ENCODE measurements around the gene DHFR. TPM values are rescaled to one million over a fixed set of nuclear protein-coding genes. Genes with fewer than 3 reads are reported as not detected.

DHFR gene
- total RNA-seq, 1 experiment from 2014 or later = 72.2 TPM

- Histone ChIP-seq H3K56ac (ENCODE audit: insufficient read length, low read depth, low read length) (no peak overlapping the region), H2BK12ac (ENCODE audit: insufficient read length, low read depth, low read length) (no peak overlapping the region), H2BK20ac (ENCODE audit: low read depth, low read length, poor library complexity, severe bottlenecking) (no peak overlapping the region), H4K91ac (ENCODE audit: insufficient read length, low read depth, low read length) (no peak overlapping the region), H2AFZ (ENCODE audit: low read length) (no peak overlapping the region), H3K14ac (ENCODE audit: insufficient read depth, low read length) (peak overlapping the region; percentile 93), H4K5ac (ENCODE audit: insufficient read length, low read depth, low read length) (no peak overlapping the region), H3K23me2 (ENCODE audit: insufficient read length, low read depth, low read length, poor library complexity, severe bottlenecking) (peaks cover 10% of the 10 kb centered on the region), H3K4ac (ENCODE audit: low read depth, low read length) (no peak overlapping the region; the same call in 1 of the 2 replicates), H3T11ph (ENCODE audit: low read length) (no peak overlapping the region), H3K18ac (ENCODE audit: insufficient read length, low read depth, low read length) (peak overlapping the region; percentile 9), H4K20me1 (ENCODE audit: control insufficient read depth, insufficient read depth, insufficient read length) (no peaks in the 10 kb centered on the region), H3K27ac (ENCODE audit: insufficient read length, low read depth, low read length) (no peak overlapping the region), H2BK120ac (ENCODE audit: low read depth, low read length, poor library complexity, severe bottlenecking) (no peak overlapping the region), H4K8ac (replicated peaks; ENCODE audit: insufficient read length, low read depth, low read length) (no peak overlapping the region), H3K79me1 (ENCODE audit: insufficient read depth, low read depth, low read length, poor library complexity, severe bottlenecking) (no peaks in the 10 kb centered on the region), H2AK5ac (ENCODE audit: insufficient read length, low read length) (no peak overlapping the region), H3K9ac (ENCODE audit: extremely low read depth, insufficient read length, low read length) (peak overlapping the region; percentile 86), H3K27me3 (ENCODE audit: insufficient read depth, low read length) (no peaks in the 10 kb centered on the region), H3K4me1 (ENCODE audit: insufficient read depth, low read length) (0 out of 2 replicates have a peak, but pooled peaks cover 2% of the 10 kb centered on the region), H3K23ac (ENCODE audit: insufficient read length, low read depth, low read length) (no peak overlapping the region), H2BK15ac (ENCODE audit: low read depth, low read length) (no peak overlapping the region), H3K79me2 (ENCODE audit: insufficient read depth, low read length) (peaks cover 4% of the 10 kb centered on the region; the same call in 1 of the 2 replicates), H3K4me2 (ENCODE audit: insufficient read depth, insufficient read length, low read length) (peak overlapping the region; percentile 80), H2BK5ac (ENCODE audit: insufficient read length, low read length) (no peak overlapping the region), H3K9me3 (ENCODE audit: control insufficient read depth, low read depth, low read length) (no peaks in the 10 kb centered on the region)
- WGBS (ENCODE audit: extremely low coverage, insufficient read length, low lambda C conversion rate) = no CpG with 5 or more reads among the region's 24 CpGs
- Mint-ChIP-seq H3K4me3 (peak overlapping the region; percentile 82 to 87), H3K27me3 (ENCODE audit: low read depth) (no peaks in the 10 kb centered on the region; the same call in 1 of the 2 replicates), H3K27ac (peak overlapping the region in 2 of 3 experiments; percentile 90 to 97; a peak in 4 of 7 replicates), H3K4me1 (peaks cover 20 to 24% of the 10 kb centered on the region in 2 experiments), H3K36me3 (ENCODE audit: insufficient read depth in 1 of 3, low read depth in 3 of 3) (peaks cover 11 to 33% (median 33%) of the 10 kb centered on the region in 3 experiments), H3K9me3 (no peaks in the 10 kb centered on the region)
- peak; percentile 41 for DNase-seq
- TF ChIP-seq, protein P1, sequence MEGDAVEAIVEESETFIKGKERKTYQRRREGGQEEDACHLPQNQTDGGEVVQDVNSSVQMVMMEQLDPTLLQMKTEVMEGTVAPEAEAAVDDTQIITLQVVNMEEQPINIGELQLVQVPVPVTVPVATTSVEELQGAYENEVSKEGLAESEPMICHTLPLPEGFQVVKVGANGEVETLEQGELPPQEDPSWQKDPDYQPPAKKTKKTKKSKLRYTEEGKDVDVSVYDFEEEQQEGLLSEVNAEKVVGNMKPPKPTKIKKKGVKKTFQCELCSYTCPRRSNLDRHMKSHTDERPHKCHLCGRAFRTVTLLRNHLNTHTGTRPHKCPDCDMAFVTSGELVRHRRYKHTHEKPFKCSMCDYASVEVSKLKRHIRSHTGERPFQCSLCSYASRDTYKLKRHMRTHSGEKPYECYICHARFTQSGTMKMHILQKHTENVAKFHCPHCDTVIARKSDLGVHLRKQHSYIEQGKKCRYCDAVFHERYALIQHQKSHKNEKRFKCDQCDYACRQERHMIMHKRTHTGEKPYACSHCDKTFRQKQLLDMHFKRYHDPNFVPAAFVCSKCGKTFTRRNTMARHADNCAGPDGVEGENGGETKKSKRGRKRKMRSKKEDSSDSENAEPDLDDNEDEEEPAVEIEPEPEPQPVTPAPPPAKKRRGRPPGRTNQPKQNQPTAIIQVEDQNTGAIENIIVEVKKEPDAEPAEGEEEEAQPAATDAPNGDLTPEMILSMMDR (conservative IDR thresholded peaks at IDR 0.05) = no peak
Observed at GRCh38 chr5:80654054-80654390, 761 bp downstream of the DHFR start.
